ENCODE results near the gene PCDHB7.
"Not testable (repeated sequence)": the region's sequence is repeated elsewhere in the genome, so short reads cannot be mapped to it uniquely, and the experiment has no call there.

The PCDHB7 gene

DNA sequence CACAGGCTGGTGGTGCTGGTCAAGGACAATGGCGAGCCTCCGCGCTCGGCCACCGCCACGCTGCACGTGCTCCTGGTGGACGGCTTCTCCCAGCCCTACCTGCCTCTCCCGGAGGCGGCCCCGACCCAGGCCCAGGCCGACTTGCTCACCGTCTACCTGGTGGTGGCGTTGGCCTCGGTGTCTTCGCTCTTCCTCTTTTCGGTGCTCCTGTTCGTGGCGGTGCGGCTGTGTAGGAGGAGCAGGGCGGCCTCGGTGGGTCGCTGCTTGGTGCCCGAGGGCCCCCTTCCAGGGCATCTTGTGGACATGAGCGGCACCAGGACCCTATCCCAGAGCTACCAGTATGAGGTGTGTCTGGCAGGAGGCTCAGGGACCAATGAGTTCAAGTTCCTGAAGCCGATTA is 43.6 kb downstream of the PCDHB7 start:
- in situ Hi-C loops (cut with MboI; ENCODE audit: low sequenced_read_pairs), result not testable (repeated sequence)

DNA sequence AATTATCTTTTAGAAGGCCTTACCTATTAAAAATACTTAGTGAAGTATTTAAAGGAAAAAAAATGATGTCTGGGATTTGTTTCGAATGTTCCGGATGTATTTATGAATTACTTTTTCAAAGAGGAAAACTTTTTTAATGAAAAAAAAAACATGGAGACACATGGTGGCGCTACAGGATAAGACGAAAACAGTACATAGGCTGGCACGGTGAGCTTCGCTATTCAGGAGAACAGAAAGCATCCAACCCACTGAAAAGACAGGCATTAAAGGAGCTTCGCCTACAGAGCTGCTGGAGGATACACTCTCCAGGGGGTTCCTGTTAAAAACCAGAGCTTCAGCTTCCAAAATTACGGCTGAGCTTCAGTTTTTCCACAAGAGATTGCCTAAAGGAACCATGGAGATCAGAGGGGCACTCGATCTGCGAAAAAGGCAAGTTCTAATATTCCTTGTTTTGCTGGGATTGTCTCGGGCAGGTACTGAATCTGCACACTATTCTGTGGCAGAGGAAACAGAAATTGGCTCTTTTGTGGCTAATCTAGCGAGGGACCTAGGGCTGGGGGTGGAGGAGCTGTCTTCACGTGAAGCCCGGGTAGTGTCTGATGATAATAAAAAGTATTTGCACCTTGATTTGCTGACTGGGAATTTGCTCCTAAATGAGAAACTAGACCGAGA is 50.8 kb downstream of the PCDHB7 start, which contains the start of gene PCDHB14:
TSS of gene PCDHB14 (plus strand) at position 232 of the 672 bp plus-strand sequence. CDS start at position 395, 163 bp downstream.
- in situ Hi-C loops (cut with MboI; ENCODE audit: low sequenced_read_pairs), result no loop called here

DNA sequence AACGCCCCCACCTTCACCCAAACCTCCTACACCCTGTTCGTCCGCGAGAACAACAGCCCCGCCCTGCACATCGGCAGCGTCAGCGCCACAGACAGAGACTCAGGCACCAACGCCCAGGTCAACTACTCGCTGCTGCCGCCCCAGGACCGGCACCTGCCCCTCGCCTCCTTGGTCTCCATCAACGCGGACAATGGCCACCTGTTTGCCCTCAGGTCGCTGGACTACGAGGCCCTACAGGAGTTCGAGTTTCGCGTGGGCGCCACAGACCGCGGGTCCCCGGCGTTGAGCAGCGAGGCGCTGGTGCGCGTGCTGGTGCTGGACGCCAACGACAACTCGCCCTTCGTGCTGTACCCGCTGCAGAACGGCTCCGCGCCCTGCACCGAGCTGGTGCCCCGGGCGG is 52.4 kb downstream of the PCDHB7 start:
- in situ Hi-C loops (cut with MboI; ENCODE audit: low sequenced_read_pairs), result not testable (repeated sequence)

DNA sequence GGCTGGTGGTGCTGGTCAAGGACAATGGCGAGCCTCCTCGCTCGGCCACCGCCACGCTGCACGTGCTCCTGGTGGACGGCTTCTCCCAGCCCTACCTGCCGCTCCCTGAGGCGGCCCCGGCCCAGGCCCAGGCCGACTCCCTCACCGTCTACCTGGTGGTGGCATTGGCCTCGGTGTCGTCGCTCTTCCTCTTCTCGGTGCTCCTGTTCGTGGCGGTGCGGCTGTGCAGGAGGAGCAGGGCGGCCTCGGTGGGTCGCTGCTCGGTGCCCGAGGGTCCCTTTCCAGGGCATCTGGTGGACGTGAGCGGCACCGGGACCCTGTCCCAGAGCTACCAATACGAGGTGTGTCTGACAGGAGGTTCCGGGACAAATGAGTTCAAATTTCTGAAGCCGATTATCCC is 53.0 kb downstream of the PCDHB7 start:
- in situ Hi-C loops (cut with MboI; ENCODE audit: low sequenced_read_pairs), result not testable (repeated sequence)
